HL-60 (cell line): ENCODE results near the gene NTSR2.

Experiments used
- POLR2AphosphoS5 ChIP-seq: IDR thresholded peaks from 2 replicates; pipeline ENCODE4 v1.6.1; 2012; ENCODE audit warnings: low read depth
- TF ChIP-seq, protein P1 (sequence below): IDR thresholded peaks from one replicate; pipeline ENCODE4 v1.5.1; 2011; ENCODE audit warnings: low read length, control low read depth, inconsistent platforms; ENCODE audit not compliant: insufficient read depth

DNA sequence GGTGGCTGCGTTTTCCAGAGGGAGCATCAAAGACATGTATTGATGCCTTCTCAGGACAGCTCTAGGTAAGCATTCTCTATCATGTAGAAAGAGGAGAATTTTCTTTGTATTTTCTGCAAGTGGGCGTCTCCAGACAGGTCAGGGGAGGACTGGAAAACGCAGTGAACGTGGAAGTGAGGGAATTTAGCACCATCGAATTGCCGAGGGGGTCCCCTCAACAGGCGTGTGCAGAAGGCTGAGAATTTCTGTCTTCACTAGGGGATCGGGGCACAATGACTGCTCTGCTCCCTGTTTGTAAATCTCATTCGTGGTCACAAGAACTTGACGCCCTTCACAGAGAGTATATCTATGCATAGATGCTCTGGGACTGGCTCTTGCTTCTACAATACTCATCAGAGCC lies 5.0 kb upstream of the NTSR2 start:
- TF ChIP-seq, protein P1, sequence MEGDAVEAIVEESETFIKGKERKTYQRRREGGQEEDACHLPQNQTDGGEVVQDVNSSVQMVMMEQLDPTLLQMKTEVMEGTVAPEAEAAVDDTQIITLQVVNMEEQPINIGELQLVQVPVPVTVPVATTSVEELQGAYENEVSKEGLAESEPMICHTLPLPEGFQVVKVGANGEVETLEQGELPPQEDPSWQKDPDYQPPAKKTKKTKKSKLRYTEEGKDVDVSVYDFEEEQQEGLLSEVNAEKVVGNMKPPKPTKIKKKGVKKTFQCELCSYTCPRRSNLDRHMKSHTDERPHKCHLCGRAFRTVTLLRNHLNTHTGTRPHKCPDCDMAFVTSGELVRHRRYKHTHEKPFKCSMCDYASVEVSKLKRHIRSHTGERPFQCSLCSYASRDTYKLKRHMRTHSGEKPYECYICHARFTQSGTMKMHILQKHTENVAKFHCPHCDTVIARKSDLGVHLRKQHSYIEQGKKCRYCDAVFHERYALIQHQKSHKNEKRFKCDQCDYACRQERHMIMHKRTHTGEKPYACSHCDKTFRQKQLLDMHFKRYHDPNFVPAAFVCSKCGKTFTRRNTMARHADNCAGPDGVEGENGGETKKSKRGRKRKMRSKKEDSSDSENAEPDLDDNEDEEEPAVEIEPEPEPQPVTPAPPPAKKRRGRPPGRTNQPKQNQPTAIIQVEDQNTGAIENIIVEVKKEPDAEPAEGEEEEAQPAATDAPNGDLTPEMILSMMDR: no peak
- TF ChIP-seq POLR2AphosphoS5: no peak
